Immature natural killer cell (primary cell): ENCODE data around the gene CLCF1. TPM values are rescaled to one million over a fixed set of nuclear protein-coding genes. Genes with fewer than 3 reads are reported as not detected.

Experiments used
- DNase-seq, 3 donors: peaks; one replicate each; pipeline ENCODE4 v3.0.0; 2022; ENCODE audit warnings: mixed read lengths in 1 of 3
- H3K27ac Mint-ChIP-seq, 6 donors: one replicate each; pipeline ENCODE4 v1.8.0; 2020; ENCODE audit warnings: mixed read lengths in 6 of 6, mild to moderate bottlenecking in 5 of 6, inconsistent platforms in 4 of 6, moderate library complexity in 3 of 6
- H3K27me3 Mint-ChIP-seq, 3 donors: one replicate each; pipeline ENCODE4 v1.8.0; 2020 to 2021; ENCODE audit warnings: low read depth in 3 of 3, mild to moderate bottlenecking in 3 of 3, mixed read lengths in 3 of 3, moderate library complexity in 3 of 3, inconsistent platforms in 1 of 3
- H3K36me3 Mint-ChIP-seq, 3 donors: one replicate each; pipeline ENCODE4 v1.8.0; 2020; ENCODE audit warnings: mixed read lengths in 3 of 3, inconsistent platforms in 2 of 3, mild to moderate bottlenecking in 2 of 3
- H3K4me1 Mint-ChIP-seq, 2 donors: one replicate each; pipeline ENCODE4 v1.8.0; 2020; ENCODE audit warnings: inconsistent platforms in 2 of 2, mild to moderate bottlenecking in 2 of 2, mixed read lengths in 2 of 2, moderate library complexity in 1 of 2
- H3K4me3 Mint-ChIP-seq, 5 donors: one replicate each; pipeline ENCODE4 v1.8.0; 2020; ENCODE audit warnings: mild to moderate bottlenecking in 5 of 5, mixed read lengths in 5 of 5, inconsistent platforms in 3 of 5, moderate library complexity in 3 of 5
- H3K9me3 Mint-ChIP-seq, 6 donors: one replicate each; pipeline ENCODE4 v1.8.0; 2020; ENCODE audit warnings: mild to moderate bottlenecking in 6 of 6, mixed read lengths in 6 of 6, inconsistent platforms in 4 of 6, moderate library complexity in 3 of 6
- polyA plus RNA-seq, 3 donors: library from polyadenylated mRNA; unstranded; fragments of 300-500 nt; fragmentation: Illumina TruSeq; gene quantifications; one replicate each; pipeline ENCODE4 v1.2.3, GENCODE V29; 2021

CLCF1 gene
- polyA plus RNA-seq, 3 donors from 2014 or later = 0.34 to 2.2 TPM; not detected in 1

DNA sequence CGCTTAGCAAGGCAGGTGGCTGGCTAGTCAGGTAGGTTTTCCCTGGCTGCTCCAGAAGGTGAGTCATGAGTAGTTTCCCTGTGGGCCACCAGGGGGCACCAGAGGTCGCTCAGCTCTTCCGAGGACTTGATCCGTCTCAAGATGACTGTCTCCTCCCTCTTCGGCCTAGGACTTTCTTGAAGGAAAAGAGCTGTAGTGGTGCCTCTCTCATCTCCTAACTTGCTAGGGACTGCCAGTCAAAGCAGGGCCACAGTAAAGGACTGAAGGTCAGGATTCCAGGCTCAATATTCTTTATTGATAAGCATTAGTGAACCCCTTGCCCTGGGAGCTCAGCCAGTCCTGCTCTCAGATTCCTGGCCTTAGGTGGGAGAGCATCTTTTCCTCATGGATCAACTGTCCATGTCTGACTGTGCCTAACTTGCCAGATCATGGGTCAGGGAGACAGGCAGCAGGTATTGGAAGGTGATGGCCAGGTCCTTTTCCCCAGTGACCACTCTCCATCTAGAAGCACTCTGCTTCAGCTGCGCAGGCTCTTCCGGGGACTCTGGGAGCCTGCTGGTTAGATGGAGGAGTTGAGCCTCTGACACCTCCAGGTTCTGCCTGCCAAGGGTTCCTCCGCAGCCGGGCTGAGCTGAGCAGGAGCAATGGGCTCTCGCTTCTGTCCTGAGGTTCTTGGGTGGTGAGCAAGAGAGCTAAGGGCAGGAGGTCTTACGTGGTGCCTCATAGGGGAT lies 22.0 kb downstream of the CLCF1 start:
- DNase-seq = peak; percentile 63 to 69 (median 66)
- Mint-ChIP-seq H3K4me3 (peak overlapping the region; percentile 61 to 77 (median 75)), H3K4me1 (peaks cover 31 to 33% of the 10 kb centered on the region in 2 donors), H3K9me3 (no peaks in the 10 kb centered on the region), H3K27ac (peak overlapping the region; percentile 83 to 97 (median 91)), H3K36me3 (no peaks in the 10 kb centered on the region), H3K27me3 (peaks cover 10 to 15% (median 15%) of the 10 kb centered on the region in 3 donors)

DNA sequence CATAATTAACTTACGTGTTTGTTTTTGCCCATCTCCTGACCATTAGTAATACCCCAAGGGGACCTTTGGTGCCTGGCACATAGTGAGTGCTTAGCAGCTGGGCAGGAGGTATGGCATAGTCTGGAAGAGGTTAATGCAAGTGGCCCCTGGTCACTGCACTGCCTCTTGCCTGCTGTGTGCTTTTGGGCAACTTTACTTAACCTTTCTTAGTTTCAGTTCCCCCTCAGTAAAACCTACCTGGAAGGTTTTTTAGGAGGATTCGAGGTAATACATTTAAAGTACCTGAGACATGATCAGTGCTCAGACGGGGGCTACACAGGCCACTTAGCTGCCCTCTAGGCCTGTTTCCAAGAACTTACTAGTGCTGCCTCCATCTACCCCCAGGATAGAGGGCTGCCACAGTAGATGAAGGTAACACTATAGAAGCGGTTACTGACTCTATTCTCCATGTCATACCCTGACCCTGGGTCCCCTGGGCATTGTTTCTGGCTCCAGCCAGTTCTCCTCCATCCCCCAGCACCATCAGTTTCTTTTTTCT lies 23.4 kb downstream of the CLCF1 start:
- Mint-ChIP-seq H3K4me1 (peaks cover 31 to 33% of the 10 kb centered on the region in 2 donors), H3K4me3 (no peak overlapping the region), H3K36me3 (no peaks in the 10 kb centered on the region), H3K27ac (peak overlapping the region in 2 of 6 donors; percentile 26 to 55), H3K27me3 (peaks cover 10 to 15% (median 15%) of the 10 kb centered on the region in 3 donors), H3K9me3 (no peaks in the 10 kb centered on the region)
- DNase-seq = no peak

- H3K9me3 Mint-ChIP-seq = no peaks in the 10 kb centered on the region
- no peak for DNase-seq
- H3K4me1 Mint-ChIP-seq = peaks cover 30 to 32% of the 10 kb centered on the region in 2 donors
- no peak overlapping the region for H3K4me3 Mint-ChIP-seq
- H3K27me3 Mint-ChIP-seq = peaks cover 10 to 15% (median 15%) of the 10 kb centered on the region in 3 donors
- H3K27ac Mint-ChIP-seq = peak overlapping the region in 1 of 6 donors; percentile 26
- H3K36me3 Mint-ChIP-seq = no peaks in the 10 kb centered on the region
Observed at GRCh38 chr11:67349457-67349856, 23.9 kb downstream of the CLCF1 start.

DNA sequence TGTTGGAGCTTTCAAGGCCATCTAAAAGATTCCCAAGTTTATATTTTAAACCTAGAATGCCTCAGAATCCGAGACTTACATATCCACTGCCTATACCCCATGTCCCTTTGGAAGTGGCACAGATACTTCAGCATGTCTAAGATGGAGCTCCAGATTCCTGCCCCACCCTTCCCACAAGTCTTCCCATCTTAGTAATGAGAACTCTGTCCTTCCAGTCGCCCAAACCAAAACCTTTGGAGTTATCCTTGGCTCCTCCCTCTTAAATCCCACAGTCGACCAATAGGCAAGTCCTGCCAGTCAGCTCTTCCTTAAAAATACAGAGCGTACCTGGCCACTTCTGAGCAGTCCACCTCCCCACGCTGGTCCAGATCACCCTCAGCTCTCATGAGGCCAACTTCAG lies 24.4 kb downstream of the CLCF1 start:
- H3K27me3 Mint-ChIP-seq = peaks cover 10 to 15% (median 13%) of the 10 kb centered on the region in 3 donors
- H3K4me3 Mint-ChIP-seq = no peak overlapping the region
- no peaks in the 10 kb centered on the region for H3K36me3 Mint-ChIP-seq
- H3K27ac Mint-ChIP-seq = peak overlapping the region in 1 of 6 donors; percentile 12
- H3K4me1 Mint-ChIP-seq = peaks cover 26 to 28% of the 10 kb centered on the region in 2 donors
- H3K9me3 Mint-ChIP-seq = no peaks in the 10 kb centered on the region
- DNase-seq = no peak

DNA sequence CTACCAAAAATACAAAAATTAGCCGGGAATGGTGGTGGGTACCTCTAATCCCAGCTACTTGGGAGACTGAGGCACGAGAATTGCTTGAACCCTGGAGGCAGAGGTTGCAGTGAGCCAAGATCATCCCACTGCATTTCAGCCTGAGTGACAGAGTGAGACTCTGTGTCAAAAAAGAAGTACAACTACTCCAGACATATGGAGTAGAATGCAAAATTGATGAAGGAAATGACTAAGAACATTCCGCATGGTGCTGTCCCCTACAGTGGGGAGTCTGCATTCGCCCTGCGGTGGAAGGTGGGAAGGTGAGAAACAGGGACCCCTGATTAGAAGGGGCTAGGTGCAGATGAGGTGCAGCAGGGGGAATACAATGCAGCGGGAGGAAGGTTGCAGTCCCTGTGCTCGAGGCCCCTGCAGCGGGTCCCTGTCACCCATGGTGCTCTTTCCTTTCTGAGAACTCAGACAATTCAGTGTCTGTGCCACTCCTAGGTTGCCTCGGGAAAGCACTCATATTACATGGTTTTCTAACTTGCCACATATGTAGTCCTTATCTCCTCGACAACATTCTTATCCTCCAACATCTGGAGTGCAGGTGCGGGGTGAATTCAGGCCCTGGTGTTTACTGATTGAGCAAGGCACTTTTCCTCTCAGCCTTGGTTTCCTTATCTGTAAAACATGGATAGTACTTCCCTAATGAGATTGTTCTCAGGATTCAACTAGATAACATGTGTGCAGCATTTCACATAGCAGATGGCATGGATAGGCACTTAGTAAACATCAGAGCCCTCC lies 25.2 kb downstream of the CLCF1 start:
- H3K4me1 Mint-ChIP-seq = peaks cover 21% of the 10 kb centered on the region in 2 donors
- peak overlapping the region in 1 of 6 donors; percentile 57 for H3K27ac Mint-ChIP-seq
- H3K4me3 Mint-ChIP-seq = no peak overlapping the region
- no peak for DNase-seq
- H3K27me3 Mint-ChIP-seq = peaks cover 5 to 9% (median 9%) of the 10 kb centered on the region in 3 donors
- no peaks in the 10 kb centered on the region for H3K36me3 Mint-ChIP-seq
- H3K9me3 Mint-ChIP-seq = no peaks in the 10 kb centered on the region

- Mint-ChIP-seq H3K27ac (no peak overlapping the region), H3K27me3 (peaks cover under 1 to 3% (median 1%) of the 10 kb centered on the region in 3 donors), H3K36me3 (no peaks in the 10 kb centered on the region), H3K4me1 (peaks cover 3 to 6% of the 10 kb centered on the region in 2 donors), H3K4me3 (no peak overlapping the region), H3K9me3 (no peaks in the 10 kb centered on the region)
- no peak for DNase-seq
Observed at GRCh38 chr11:67345920-67346819, 27.2 kb downstream of the CLCF1 start.

DNA sequence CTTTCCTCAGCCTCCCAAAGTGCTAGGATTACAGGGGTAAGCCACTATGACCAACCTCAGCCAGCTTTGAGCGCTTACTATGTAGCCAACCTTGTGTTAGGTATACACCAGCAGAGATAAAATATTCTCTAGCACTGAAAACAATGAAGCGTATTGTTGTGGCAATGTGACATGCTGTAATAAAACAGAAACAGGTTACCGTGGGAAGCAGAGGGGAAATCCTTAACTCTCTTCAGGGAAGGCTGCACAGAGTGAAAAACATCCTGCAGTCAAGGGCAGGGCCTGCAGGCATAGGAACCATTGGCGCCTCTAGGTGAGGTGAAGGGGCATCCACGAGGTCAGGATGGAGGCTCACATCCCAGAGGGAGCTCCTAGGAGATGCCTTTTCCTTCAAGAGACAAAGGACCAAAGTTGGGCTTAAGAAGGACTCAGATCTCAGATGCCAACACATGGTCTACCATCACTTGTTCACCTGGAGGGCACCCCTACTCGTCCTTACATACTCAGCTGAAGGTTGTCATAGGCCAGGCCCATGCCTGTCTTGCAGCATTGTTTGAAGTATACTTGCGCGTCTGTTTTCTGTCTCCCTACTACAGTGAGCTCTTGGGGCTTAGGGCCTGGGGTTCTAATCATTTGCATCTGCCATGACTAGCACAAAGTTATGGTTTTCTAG lies 28.0 kb downstream of the CLCF1 start:
- DNase-seq = no peak
- H3K4me1 Mint-ChIP-seq = peaks cover 0 to 2% of the 10 kb centered on the region in 2 donors

DNA sequence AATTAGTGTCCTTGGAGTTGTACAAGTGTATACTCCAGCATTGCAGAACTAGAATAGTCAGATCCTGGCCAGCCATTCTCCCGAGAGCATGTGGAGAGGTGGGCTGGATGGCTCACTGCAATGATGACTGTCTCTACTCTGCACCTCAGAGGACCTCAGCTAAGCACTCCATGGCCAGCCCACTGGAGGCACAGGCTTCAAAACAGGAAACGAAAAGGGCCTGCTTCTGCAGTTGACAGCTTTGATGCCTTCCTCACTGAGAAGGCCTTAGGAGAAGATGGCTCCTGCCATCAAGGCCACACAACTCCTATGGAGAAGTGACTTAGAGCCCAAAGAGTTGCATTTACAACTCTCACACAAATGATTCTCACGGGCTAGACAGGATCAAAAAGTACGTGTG lies 29.1 kb downstream of the CLCF1 start:
- Mint-ChIP-seq H3K9me3 (no peaks in the 10 kb centered on the region), H3K4me1 (no peaks in the 10 kb centered on the region), H3K4me3 (no peak overlapping the region), H3K27me3 (peaks cover 0 to 1% (median 1%) of the 10 kb centered on the region in 3 donors), H3K27ac (no peak overlapping the region), H3K36me3 (no peaks in the 10 kb centered on the region)
- DNase-seq = no peak

More for the DNA sequence above, 28.0 kb downstream of the CLCF1 start:
- H3K9me3 Mint-ChIP-seq = no peaks in the 10 kb centered on the region
- H3K36me3 Mint-ChIP-seq = no peaks in the 10 kb centered on the region
- peaks cover 0 to 1% (median 1%) of the 10 kb centered on the region in 3 donors for H3K27me3 Mint-ChIP-seq
- no peak overlapping the region for H3K27ac Mint-ChIP-seq
- no peak overlapping the region for H3K4me3 Mint-ChIP-seq

DNA sequence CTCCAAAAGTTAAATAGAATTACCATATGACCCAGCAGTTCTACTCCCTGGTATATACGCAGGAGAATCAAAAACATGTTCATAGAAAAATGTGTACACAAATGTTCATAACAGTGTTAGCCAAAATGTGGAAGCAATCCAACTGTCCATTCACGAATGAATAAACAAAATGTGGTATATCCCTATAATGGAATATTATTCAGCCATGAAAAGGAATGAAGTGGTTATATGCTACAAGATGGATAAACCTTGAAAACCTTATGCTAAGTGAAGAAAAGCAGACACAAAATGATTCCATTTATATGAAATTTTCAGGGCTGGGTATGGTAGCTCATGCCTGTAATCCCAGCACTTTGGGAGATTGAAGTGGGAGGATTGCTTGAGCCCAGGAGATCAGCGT lies 36.1 kb downstream of the CLCF1 start:
- no peak overlapping the region for H3K4me3 Mint-ChIP-seq
- no peaks in the 10 kb centered on the region for H3K4me1 Mint-ChIP-seq
- no peak overlapping the region for H3K27ac Mint-ChIP-seq
- peaks cover 0 to 1% (median 0%) of the 10 kb centered on the region in 3 donors for H3K27me3 Mint-ChIP-seq
- no peak for DNase-seq
- H3K36me3 Mint-ChIP-seq = no peaks in the 10 kb centered on the region
- no peaks in the 10 kb centered on the region for H3K9me3 Mint-ChIP-seq

DNA sequence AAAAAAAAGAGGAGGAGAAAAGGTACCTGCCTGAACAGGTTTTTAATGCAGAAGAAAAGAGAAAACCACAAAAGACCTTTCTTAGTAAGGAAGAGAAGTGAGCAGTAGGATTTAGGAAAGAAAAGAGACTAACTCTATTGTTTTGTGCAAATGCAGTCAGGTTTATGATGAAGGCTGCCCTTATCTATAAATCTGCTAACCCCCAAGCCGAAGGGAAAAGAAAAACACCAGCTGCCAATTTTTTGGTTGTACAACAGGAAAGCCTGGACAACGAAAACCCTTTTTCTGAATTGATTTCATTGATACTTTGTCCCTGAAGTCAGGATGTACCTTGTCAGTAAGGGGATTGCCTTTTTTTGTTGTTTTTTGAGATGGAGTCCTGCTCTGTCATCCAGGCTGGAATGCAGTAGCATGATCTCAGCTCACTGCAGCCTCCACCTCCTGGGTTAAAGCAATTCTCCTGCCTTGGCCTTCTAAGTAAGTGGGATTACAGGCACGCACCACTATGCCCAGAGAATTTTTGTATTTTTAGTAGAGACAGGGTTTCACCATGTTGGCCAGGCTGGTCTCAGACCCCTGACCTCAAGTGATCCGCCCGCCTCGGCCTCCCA lies 41.2 kb downstream of the CLCF1 start:
- no peaks in the 10 kb centered on the region for H3K9me3 Mint-ChIP-seq
- H3K27me3 Mint-ChIP-seq = peaks cover 0 to 5% (median 1%) of the 10 kb centered on the region in 3 donors
- no peak overlapping the region for H3K27ac Mint-ChIP-seq
- DNase-seq = no peak
- H3K4me1 Mint-ChIP-seq = no peaks in the 10 kb centered on the region
- H3K4me3 Mint-ChIP-seq = no peak overlapping the region
- H3K36me3 Mint-ChIP-seq = no peaks in the 10 kb centered on the region

GRCh38 chr11:67323526-67323925 lies 49.9 kb downstream of the CLCF1 start:
- H3K4me3 Mint-ChIP-seq = no peak overlapping the region
- no peaks in the 10 kb centered on the region for H3K36me3 Mint-ChIP-seq
- no peak for DNase-seq
- H3K9me3 Mint-ChIP-seq = no peaks in the 10 kb centered on the region
- H3K27me3 Mint-ChIP-seq = peaks cover 0 to 4% (median 4%) of the 10 kb centered on the region in 3 donors
- peaks cover 0 to 2% of the 10 kb centered on the region in 2 donors for H3K4me1 Mint-ChIP-seq
- H3K27ac Mint-ChIP-seq = no peak overlapping the region

GRCh38 chr11:67322049-67322448 lies 51.3 kb downstream of the CLCF1 start:
- DNase-seq = no peak
- peaks cover 7 to 15% of the 10 kb centered on the region in 2 donors for H3K4me1 Mint-ChIP-seq
- peaks cover 0 to 3% (median 0%) of the 10 kb centered on the region in 6 donors for H3K9me3 Mint-ChIP-seq
- H3K27me3 Mint-ChIP-seq = peaks cover 8 to 14% (median 9%) of the 10 kb centered on the region in 3 donors
- H3K27ac Mint-ChIP-seq = no peak overlapping the region
- H3K4me3 Mint-ChIP-seq = no peak overlapping the region
- no peaks in the 10 kb centered on the region for H3K36me3 Mint-ChIP-seq
